Parathyroid adenoma (tissue), 2 donors: ENCODE results near the gene PNMA1.
"Not testable (repeated sequence)": the region's sequence is repeated elsewhere in the genome, so short reads cannot be mapped to it uniquely, and the experiment has no call there.

Experiments
- H2AFZ ChIP-seq: fragments of 300-600 bp; sonication (generic); one replicate; pipeline ENCODE4 v1.7.0; 2017; ENCODE audit warnings: antibody characterized with exemption, mild to moderate bottlenecking
- H3K27ac ChIP-seq: fragments of 300-600 bp; sonication (generic); one replicate; pipeline ENCODE4 v1.7.0; 2017
- H3K27me3 ChIP-seq: fragments of 300-600 bp; sonication (generic); one replicate; pipeline ENCODE4 v1.7.0; 2017; ENCODE audit warnings: low read length; ENCODE audit not compliant: control insufficient read depth, insufficient read depth
- H3K36me3 ChIP-seq: fragments of 300-600 bp; sonication (generic); one replicate; pipeline ENCODE4 v1.7.0; 2017; ENCODE audit warnings: low read length; ENCODE audit not compliant: control insufficient read depth, insufficient read depth
- H3K4me1 ChIP-seq: fragments of 300-600 bp; sonication (generic); one replicate; pipeline ENCODE4 v1.7.0; 2017; ENCODE audit warnings: control low read depth
- H3K4me2 ChIP-seq: fragments of 300-600 bp; sonication (generic); one replicate; pipeline ENCODE4 v1.7.0; 2017; ENCODE audit warnings: low read length
- H3K4me3 ChIP-seq: fragments of 300-600 bp; sonication (generic); one replicate; pipeline ENCODE4 v1.7.0; 2017; ENCODE audit warnings: low read depth, low read length
- H3K79me2 ChIP-seq: fragments of 300-600 bp; sonication (generic); one replicate; pipeline ENCODE4 v1.7.0; 2017; ENCODE audit warnings: control low read depth
- H3K9ac ChIP-seq: fragments of 300-600 bp; sonication (generic); one replicate; pipeline ENCODE4 v1.7.0; 2017; ENCODE audit warnings: mild to moderate bottlenecking
- H3K9me3 ChIP-seq: fragments of 300-600 bp; sonication (generic); one replicate; pipeline ENCODE4 v1.7.0; 2017; ENCODE audit warnings: low read length; ENCODE audit not compliant: control insufficient read depth
- TF ChIP-seq, protein P1 (sequence below): fragments of 300-600 bp; sonication (generic); IDR thresholded peaks from one replicate; pipeline ENCODE4 v1.7.0; 2017; ENCODE audit warnings: antibody characterized with exemption, mild to moderate bottlenecking
- donor health status: primary hyperparathyroidism.

PNMA1 gene

DNA sequence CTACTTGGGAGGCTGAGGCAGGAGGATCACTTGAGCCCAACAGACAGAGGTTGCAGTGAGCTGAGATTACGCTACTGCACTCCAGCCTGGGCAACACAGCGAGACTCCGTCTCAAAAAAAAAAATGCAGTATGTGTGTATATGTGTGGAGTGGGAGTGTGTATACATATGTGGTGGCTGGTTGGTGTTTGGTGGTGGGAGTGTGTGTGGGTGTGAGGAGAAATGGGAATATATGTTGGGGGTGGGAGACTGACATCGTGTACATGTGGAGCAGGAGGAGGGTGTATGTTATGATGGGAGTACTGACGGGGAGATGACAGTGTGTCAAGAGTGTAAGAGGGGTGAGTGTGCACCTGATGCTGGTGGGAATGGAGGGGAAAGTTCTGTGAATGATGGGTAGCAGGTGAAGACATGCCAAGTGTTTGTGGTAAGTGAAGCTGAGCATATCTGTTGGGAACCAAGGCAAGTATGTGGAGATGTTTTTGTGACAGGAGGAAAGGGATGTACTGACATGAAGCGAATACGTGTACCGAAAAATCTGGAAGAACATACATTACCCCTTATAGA, 4.2 kb downstream of the PNMA1 start:
- Histone ChIP-seq H3K27me3 (no peaks in the 10 kb centered on the region), H2AFZ (no peak overlapping the region), H3K4me3 (no peak overlapping the region), H3K27ac (no peak overlapping the region), H3K9me3 (no peaks in the 10 kb centered on the region), H3K79me2 (no peaks in the 10 kb centered on the region), H3K9ac (no peak overlapping the region), H3K4me2 (no peak overlapping the region), H3K36me3 (no peaks in the 10 kb centered on the region), H3K4me1 (peaks cover 10% of the 10 kb centered on the region)
- TF ChIP-seq, protein P1, sequence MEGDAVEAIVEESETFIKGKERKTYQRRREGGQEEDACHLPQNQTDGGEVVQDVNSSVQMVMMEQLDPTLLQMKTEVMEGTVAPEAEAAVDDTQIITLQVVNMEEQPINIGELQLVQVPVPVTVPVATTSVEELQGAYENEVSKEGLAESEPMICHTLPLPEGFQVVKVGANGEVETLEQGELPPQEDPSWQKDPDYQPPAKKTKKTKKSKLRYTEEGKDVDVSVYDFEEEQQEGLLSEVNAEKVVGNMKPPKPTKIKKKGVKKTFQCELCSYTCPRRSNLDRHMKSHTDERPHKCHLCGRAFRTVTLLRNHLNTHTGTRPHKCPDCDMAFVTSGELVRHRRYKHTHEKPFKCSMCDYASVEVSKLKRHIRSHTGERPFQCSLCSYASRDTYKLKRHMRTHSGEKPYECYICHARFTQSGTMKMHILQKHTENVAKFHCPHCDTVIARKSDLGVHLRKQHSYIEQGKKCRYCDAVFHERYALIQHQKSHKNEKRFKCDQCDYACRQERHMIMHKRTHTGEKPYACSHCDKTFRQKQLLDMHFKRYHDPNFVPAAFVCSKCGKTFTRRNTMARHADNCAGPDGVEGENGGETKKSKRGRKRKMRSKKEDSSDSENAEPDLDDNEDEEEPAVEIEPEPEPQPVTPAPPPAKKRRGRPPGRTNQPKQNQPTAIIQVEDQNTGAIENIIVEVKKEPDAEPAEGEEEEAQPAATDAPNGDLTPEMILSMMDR: no peak

DNA sequence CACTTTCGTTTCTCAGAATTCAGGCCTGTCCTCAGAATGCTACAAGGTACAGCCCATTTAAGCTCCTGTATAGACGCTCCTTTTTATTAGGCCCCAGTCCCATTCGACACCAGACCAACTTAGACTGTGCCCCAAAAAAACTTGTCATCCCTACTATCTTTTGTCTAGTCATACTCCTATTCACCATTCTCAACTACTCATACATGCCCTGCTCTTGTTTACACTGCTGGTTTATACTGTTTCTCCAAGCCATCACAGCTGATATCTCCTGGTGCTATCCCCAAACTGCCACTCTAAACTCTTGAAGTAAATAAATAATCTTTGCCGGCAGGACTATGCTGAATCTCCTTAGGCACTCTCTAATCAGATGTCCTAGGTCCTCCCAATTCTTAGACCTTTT, 6.1 kb downstream of the PNMA1 start:
- not testable (repeated sequence) for H3K9me3 ChIP-seq, H3K27me3 ChIP-seq, H3K4me3 ChIP-seq, H3K79me2 ChIP-seq, H3K27ac ChIP-seq, H3K4me2 ChIP-seq, H3K36me3 ChIP-seq, H3K9ac ChIP-seq, H3K4me1 ChIP-seq, H2AFZ ChIP-seq

DNA sequence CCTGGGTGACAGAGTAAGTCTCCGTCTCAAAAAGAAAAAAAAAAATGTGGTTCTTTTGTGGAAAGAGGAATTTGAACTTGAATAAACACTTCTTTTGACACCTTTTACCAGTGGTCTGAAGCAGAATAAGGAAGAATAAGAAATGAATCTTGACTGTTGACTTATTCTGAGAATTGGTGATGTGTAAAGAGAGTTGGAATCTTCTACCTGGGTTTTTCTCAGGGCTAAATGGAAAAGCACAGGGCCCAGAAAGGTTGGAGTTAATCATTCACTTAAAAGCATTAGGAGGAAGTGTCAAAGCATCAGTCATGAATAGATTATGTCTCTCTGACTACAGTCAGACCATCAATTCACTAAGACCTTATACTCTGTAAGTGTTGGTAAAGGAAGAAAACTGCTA, 13.9 kb downstream of the PNMA1 start:
- no peaks in the 10 kb centered on the region for H3K79me2 ChIP-seq
- H3K9ac ChIP-seq: no peak overlapping the region
- H3K36me3 ChIP-seq: no peaks in the 10 kb centered on the region
- no peaks in the 10 kb centered on the region for H3K27me3 ChIP-seq
- no peak overlapping the region for H2AFZ ChIP-seq
- no peaks in the 10 kb centered on the region for H3K4me1 ChIP-seq
- H3K4me3 ChIP-seq: no peak overlapping the region
- no peaks in the 10 kb centered on the region for H3K9me3 ChIP-seq
- TF ChIP-seq, protein P1: no peak
- H3K27ac ChIP-seq: no peak overlapping the region
- H3K4me2 ChIP-seq: no peak overlapping the region

DNA sequence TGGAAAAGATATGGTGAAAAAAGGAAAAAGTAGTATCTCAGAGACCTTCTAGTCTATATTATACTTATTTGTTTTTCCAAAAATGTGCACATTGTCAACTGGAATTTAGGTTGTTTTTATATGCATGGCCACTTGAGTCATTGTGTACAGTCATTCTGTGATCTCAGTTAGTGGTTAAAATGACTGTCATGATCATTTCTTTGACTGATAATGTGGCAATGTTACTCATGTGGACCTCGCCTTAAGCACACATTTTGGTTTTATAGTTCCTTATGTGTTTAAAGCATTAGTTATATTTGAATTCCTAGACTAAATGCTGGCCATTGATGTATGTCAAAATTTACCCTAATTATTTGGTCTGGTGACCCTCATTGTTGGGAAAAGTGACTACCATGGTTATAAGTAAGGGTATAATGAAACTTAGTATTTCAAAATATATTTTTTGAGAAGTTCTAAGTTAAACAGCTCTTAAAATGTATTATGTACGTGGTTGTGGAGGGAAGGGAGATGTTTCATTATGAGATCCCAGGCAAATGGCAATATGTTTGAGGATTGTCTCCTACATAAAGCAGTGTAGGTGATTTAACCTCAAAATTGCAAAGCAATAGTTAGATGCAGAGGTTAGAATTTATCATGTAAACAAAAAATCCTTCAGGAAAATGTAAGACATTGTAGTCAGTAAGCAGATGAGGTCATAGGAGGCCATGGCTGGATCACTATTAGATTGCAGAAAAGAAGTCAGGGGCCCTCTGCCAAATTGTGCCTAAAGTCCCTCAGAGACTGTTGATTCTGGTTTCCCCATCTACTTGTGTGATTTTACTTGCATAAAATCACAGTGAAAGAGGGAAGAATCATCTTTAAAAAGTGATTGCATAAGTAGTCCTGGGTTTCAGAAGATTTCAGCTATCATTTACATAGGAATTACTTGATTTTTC, 17.5 kb downstream of the PNMA1 start:
- no peaks in the 10 kb centered on the region for H3K79me2 ChIP-seq
- no peak overlapping the region for H3K4me2 ChIP-seq
- no peak overlapping the region for H3K9ac ChIP-seq
- TF ChIP-seq, protein P1: no peak
- H2AFZ ChIP-seq: no peak overlapping the region
- no peak overlapping the region for H3K4me3 ChIP-seq
- no peaks in the 10 kb centered on the region for H3K9me3 ChIP-seq
- H3K27ac ChIP-seq: no peak overlapping the region
- no peaks in the 10 kb centered on the region for H3K4me1 ChIP-seq
- no peaks in the 10 kb centered on the region for H3K36me3 ChIP-seq
- no peaks in the 10 kb centered on the region for H3K27me3 ChIP-seq

DNA sequence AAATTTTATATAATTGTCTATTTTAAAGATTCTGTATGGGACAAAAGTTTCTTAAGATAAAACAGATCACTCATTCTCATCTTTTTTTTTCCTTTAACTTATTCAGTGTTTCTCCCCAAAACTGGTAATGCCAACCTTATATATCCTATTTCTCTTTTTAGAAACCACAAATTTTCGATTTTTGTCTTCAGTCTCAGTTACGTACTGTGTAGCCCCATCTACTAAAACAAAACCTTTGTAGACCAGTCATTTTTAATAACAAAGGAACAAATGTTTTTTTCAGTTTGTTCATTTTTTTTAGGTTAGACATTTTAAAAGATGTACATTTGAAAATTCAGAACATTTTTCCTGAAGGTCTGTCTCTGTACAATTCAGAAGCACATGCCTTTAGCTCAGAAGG, 18.2 kb downstream of the PNMA1 start:
- Histone ChIP-seq H3K36me3 (no peaks in the 10 kb centered on the region), H3K9me3 (no peaks in the 10 kb centered on the region), H3K79me2 (no peaks in the 10 kb centered on the region), H3K4me3 (no peak overlapping the region), H3K9ac (no peak overlapping the region), H3K4me2 (no peak overlapping the region), H2AFZ (no peak overlapping the region), H3K27ac (no peak overlapping the region), H3K27me3 (no peaks in the 10 kb centered on the region), H3K4me1 (no peaks in the 10 kb centered on the region)
- TF ChIP-seq, protein P1: no peak
